CD14-positive monocyte (primary cell): Measurements from ENCODE around the gene PFN1. TPM values are rescaled to one million over a fixed set of nuclear protein-coding genes. Genes with fewer than 3 reads are reported as not detected.
"Not testable (repeated sequence)": the region's sequence is repeated elsewhere in the genome, so short reads cannot be mapped to it uniquely, and the experiment has no call there.

Experiments used
- DNase-seq, 3 donors: peaks; one replicate each; pipeline ENCODE4 v3.0.0-alpha.2; 2011 to 2022
- H2AFZ ChIP-seq: 2 replicates; pipeline ENCODE4 v1.6.0; 2012; ENCODE audit warnings: mild to moderate bottlenecking, low read depth, low read length, inconsistent platforms; ENCODE audit not compliant: insufficient read depth, poor library complexity, severe bottlenecking
- H3K27ac ChIP-seq, 2 donors: 1 replicate in 1 of 2; 2 replicates in 1 of 2; pipeline ENCODE4 v1.5.1; 2012 to 2013; ENCODE audit warnings: low read length in 2 of 2, control low read depth in 1 of 2, inconsistent platforms in 1 of 2, low read depth in 1 of 2, mild to moderate bottlenecking in 1 of 2
- H3K27me3 ChIP-seq, 2 donors: one replicate each; pipeline versions ENCODE4 v1.6.0 to v1.6.1; 2011 to 2013; ENCODE audit warnings: low read length in 2 of 2; ENCODE audit not compliant: control insufficient read depth in 2 of 2, insufficient read depth in 2 of 2
- H3K36me3 ChIP-seq, 2 donors: replicated peaks in 1 of 2; 1 replicate in 1 of 2; 2 replicates in 1 of 2; pipeline versions ENCODE4 v1.5.1 to v1.6.1; 2012 to 2013; ENCODE audit warnings: low read length in 2 of 2, control low read depth in 1 of 2, inconsistent platforms in 1 of 2, mild to moderate bottlenecking in 1 of 2; ENCODE audit not compliant: insufficient read depth in 2 of 2, control insufficient read depth in 1 of 2
- H3K4me1 ChIP-seq, 2 donors: 1 replicate in 1 of 2; 2 replicates in 1 of 2; pipeline versions ENCODE4 v1.5.1 to v1.6.1; 2012 to 2013; ENCODE audit warnings: low read length in 2 of 2, control low read depth in 1 of 2, inconsistent platforms in 1 of 2, mild to moderate bottlenecking in 1 of 2, moderate library complexity in 1 of 2; ENCODE audit not compliant: insufficient read depth in 2 of 2, control insufficient read depth in 1 of 2
- H3K4me2 ChIP-seq: replicated peaks from 2 replicates; pipeline ENCODE3; 2012; ENCODE audit warnings: low read length, moderate library complexity, mild to moderate bottlenecking; ENCODE audit not compliant: poor library complexity, severe bottlenecking; ENCODE audit errors: extremely low read depth
- H3K4me3 ChIP-seq, 3 experiments: fragments of 200-600 bp in 1 of 3; sonication (generic) in 1 of 3; replicated peaks in 1 of 3; 1 replicate in 2 of 3; 2 replicates in 1 of 3; pipeline ENCODE4 v1.5.1; 2011 to 2013; ENCODE audit warnings: low read length in 3 of 3, mild to moderate bottlenecking in 3 of 3, control low read depth in 2 of 3, low read depth in 2 of 3, inconsistent platforms in 1 of 3, moderate library complexity in 1 of 3
- H3K79me2 ChIP-seq: 2 replicates; pipeline ENCODE4 v1.6.0; 2012; ENCODE audit warnings: mild to moderate bottlenecking, control low read depth, inconsistent platforms, low read length, moderate library complexity; ENCODE audit not compliant: insufficient read depth
- H3K9ac ChIP-seq: 2 replicates; pipeline ENCODE4 v1.6.0; 2017; ENCODE audit warnings: low read length, mild to moderate bottlenecking; ENCODE audit not compliant: insufficient read depth, poor library complexity, severe bottlenecking
- H3K9me3 ChIP-seq, 2 donors: replicated peaks in 1 of 2; 1 replicate in 1 of 2; 2 replicates in 1 of 2; pipeline versions ENCODE4 v1.5.1 to v1.6.1; 2012 to 2013; ENCODE audit warnings: low read length in 2 of 2, control low read depth in 1 of 2; ENCODE audit not compliant: control insufficient read depth in 1 of 2, insufficient read depth in 1 of 2
- H4K20me1 ChIP-seq: 2 replicates; pipeline ENCODE4 v1.6.0; 2012; ENCODE audit warnings: mild to moderate bottlenecking, low read length, control low read depth, moderate library complexity; ENCODE audit not compliant: insufficient read depth
- H3K27ac Mint-ChIP-seq, 7 donors: one replicate each; pipeline ENCODE4 v1.8.0; 2020; ENCODE audit warnings: mild to moderate bottlenecking in 7 of 7, mixed read lengths in 7 of 7, moderate library complexity in 6 of 7, inconsistent platforms in 2 of 7
- H3K27me3 Mint-ChIP-seq, 3 donors: one replicate each; pipeline ENCODE4 v1.8.0; 2021 to 2022; ENCODE audit warnings: low read depth in 3 of 3, mild to moderate bottlenecking in 3 of 3, mixed read lengths in 3 of 3, moderate library complexity in 3 of 3, inconsistent platforms in 1 of 3
- H3K36me3 Mint-ChIP-seq, 2 donors: one replicate each; pipeline ENCODE4 v1.8.0; 2020; ENCODE audit warnings: mixed read lengths in 2 of 2, inconsistent platforms in 1 of 2, mild to moderate bottlenecking in 1 of 2
- H3K4me1 Mint-ChIP-seq: one replicate; pipeline ENCODE4 v1.8.0; 2020; ENCODE audit warnings: mild to moderate bottlenecking, mixed read lengths
- H3K4me3 Mint-ChIP-seq, 2 donors: one replicate each; pipeline ENCODE4 v1.8.0; 2020; ENCODE audit warnings: mild to moderate bottlenecking in 2 of 2, mixed read lengths in 2 of 2, moderate library complexity in 1 of 2
- H3K9me3 Mint-ChIP-seq, 7 donors: one replicate each; pipeline ENCODE4 v1.8.0; 2020 to 2022; ENCODE audit warnings: mixed read lengths in 7 of 7, mild to moderate bottlenecking in 6 of 7, moderate library complexity in 6 of 7, inconsistent platforms in 2 of 7
- CTCF ChIP-seq: fragments of 200-600 bp; IDR thresholded peaks from one replicate; pipeline ENCODE4 v1.8.0; 2022; ENCODE audit warnings: antibody characterized with exemption, mild to moderate bottlenecking
- WGBS: methylation state at CpG from one replicate; pipeline ENCODE4 v1.1.5; 2013; ENCODE audit warnings: missing lambda C conversion rate; ENCODE audit not compliant: insufficient coverage; 5-methylcytosine and 5-hydroxymethylcytosine counted together
- intact Hi-C, 2 donors: fragments of 100-400 bp; cut with micrococcal nuclease; formaldehyde crosslinking; loops; one replicate each; pipeline versions ENCODE4 v1.15.0 to v1.15.1; 2023
- polyA plus RNA-seq, 3 donors: library from polyadenylated mRNA; depleted of rRNA in 1 of 3; unstranded in 2 of 3; stranded (reverse) in 1 of 3; fragments of 300-500 nt in 2 of 3; fragments of >200 nt in 1 of 3; fragmentation: Illumina TruSeq in 2 of 3; gene quantifications; 1 replicate in 2 of 3; 2 replicates in 1 of 3; pipeline ENCODE4 v1.2.3, GENCODE V29; 2012 to 2021

PFN1 gene
- polyA plus RNA-seq, 3 donors, result 842 to 1,613 (median 1,582) TPM

DNA sequence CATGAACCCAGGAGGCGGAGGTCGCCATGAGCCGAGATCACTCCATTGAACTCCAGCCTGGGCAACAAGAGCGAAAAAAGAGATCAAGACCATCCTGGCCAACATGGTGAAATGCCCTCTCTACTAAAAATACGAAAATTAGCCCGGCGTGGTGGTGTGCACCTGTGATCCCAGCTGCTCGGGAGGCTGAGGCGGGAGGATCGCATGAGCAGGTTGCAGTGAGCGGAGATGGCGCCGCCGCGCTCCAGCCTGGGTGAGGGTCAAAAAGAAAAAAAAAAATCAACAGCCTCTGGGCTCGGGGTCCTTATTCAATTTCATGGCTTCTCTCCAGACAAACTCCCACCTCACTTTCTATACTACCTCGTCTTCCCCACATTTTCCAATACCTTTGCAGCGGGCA is 19.4 kb downstream of the PFN1 start:
- no peaks in the 10 kb centered on the region for H3K79me2 ChIP-seq
- H3K9me3 ChIP-seq, result no peaks in the 10 kb centered on the region
- intact Hi-C loops, result no loop called here
- no peaks in the 10 kb centered on the region for H3K36me3 ChIP-seq
- Mint-ChIP-seq H3K27me3 (peaks cover 5 to 12% (median 9%) of the 10 kb centered on the region in 3 donors), H3K4me3 (no peak overlapping the region), H3K4me1 (peaks cover 27% of the 10 kb centered on the region), H3K27ac (no peak overlapping the region), H3K9me3 (no peaks in the 10 kb centered on the region), H3K36me3 (peaks cover 11 to 16% of the 10 kb centered on the region in 2 donors)
- H3K4me2 ChIP-seq, result no peak overlapping the region
- H3K4me1 ChIP-seq, result peaks cover 23% of the 10 kb centered on the region in 2 donors
- H3K4me3 ChIP-seq, result no peak overlapping the region
- no peaks in the 10 kb centered on the region for H4K20me1 ChIP-seq
- no peaks in the 10 kb centered on the region for H3K27me3 ChIP-seq
- 98% methylated on average over 15 of the region's 18 CpGs for WGBS
- no peak for DNase-seq
- H2AFZ ChIP-seq, result no peak overlapping the region
- no peak overlapping the region for H3K9ac ChIP-seq
- H3K27ac ChIP-seq, result no peak overlapping the region
- TF ChIP-seq CTCF, result no peak

GRCh38 chr17:4926577-4927335 is 21.6 kb downstream of the PFN1 start:
- H3K9me3 Mint-ChIP-seq, H3K27ac Mint-ChIP-seq, H3K4me3 Mint-ChIP-seq, H2AFZ ChIP-seq, H3K4me1 Mint-ChIP-seq, H3K27ac ChIP-seq, H3K27me3 ChIP-seq, intact Hi-C loops, H3K9ac ChIP-seq, H3K4me3 ChIP-seq, H3K4me2 ChIP-seq, H3K4me1 ChIP-seq, DNase-seq, H4K20me1 ChIP-seq, H3K79me2 ChIP-seq, H3K9me3 ChIP-seq, H3K36me3 ChIP-seq, H3K27me3 Mint-ChIP-seq: not testable (repeated sequence)
- H3K36me3 Mint-ChIP-seq, result peaks cover 11 to 16% of the 10 kb centered on the region in 2 donors
- WGBS, result 95% methylated on average over 12 of the region's 24 CpGs
